Activated T-helper 1 cell treated with anti-CD3 and anti-CD28 coated beads, Interleukin-2, amount 50 U/mL, for 16 hours (primary cell): Measurements from ENCODE around the gene ZNF236.
A peak's percentile ranks its signal among the peaks of the same experiment; 100 is the strongest.

Experiments used
- DNase-seq, 2 donors: peaks; one replicate each; pipeline ENCODE4 v3.0.0-alpha.2; 2020; ENCODE audit warnings: low read depth in 1 of 2, low spot score in 1 of 2

Gene ZNF236

DNA sequence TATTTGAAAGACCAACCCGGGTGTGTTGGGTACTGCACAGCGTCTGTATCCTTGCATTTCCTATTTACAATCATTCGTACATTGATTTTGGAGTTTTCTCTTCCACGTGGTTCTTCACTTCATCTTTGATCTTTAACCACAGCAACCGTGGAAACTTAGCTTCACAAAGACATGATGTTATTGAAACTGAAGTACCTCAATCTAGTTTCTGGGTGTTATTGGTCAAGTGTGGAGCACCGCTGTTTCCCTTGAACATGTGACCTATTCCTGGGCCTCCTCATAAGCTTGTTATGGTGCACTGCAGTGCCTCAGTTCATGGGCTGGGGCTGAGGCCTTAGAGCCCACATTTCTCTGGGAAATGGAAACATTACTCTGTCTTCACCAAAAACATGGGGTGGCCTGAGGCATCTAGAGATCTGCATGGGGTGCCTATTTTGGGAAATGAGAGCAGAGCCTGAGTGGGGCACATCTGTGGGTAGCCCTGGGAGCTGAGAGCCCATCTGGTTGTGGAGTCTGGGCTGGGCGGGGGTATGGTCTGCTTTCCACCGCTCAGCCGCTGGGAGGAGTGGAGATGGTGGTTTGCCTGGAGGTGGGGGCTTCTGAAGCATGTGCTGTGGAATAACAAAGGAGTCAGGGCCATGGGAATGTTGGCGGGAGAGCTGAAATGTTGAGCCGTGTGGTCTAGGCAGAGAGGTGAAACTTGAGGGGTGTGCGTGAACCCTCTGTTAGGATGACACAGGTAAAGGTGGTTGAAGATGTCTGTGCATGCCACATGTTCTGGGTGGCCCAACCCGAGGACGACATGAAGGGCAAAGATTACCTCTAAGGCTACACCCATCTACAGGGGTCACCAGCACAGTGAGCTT is 37.4 kb downstream of the ZNF236 start:
- DNase-seq = no peak

DNA sequence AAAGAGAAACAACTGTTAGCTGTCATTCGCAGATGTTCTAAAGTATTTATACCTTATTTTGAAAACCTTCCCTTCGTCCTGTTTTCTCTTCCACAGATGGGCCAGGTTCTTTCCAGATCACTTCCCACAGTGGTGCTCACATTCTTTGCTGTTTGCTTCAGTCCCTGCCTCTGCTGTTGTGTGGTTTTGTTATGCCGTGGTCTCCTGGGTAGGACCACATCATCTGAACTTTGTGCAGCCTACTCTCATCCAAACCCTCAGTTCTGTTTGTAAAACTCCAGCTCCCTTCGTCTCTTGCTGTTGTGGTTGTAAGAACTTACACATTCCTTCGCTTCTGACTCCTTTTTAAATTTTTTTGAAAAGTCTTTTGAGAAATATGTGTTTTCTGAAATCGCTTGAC is 38.1 kb downstream of the ZNF236 start:
- no peak for DNase-seq

DNA sequence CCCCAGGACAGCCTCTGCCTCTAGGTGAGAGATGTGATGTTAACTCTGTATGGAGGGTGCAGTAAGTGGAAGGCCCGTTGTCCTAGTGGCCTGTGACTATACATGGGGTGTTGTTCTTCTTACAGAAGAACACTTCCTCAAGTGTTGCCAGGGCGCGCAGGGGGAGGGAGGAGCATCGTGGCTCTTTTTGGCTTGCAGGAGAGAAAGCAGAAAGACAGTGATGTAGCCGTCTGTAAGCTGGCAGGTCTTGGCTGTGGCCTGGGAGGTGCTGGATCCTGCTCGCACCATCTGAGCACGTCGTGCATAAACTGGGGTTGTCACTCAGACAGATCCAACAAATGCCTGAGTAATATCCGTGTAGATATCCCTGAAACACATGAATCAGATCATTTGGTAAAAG is 44.3 kb downstream of the ZNF236 start:
- no peak for DNase-seq

DNA sequence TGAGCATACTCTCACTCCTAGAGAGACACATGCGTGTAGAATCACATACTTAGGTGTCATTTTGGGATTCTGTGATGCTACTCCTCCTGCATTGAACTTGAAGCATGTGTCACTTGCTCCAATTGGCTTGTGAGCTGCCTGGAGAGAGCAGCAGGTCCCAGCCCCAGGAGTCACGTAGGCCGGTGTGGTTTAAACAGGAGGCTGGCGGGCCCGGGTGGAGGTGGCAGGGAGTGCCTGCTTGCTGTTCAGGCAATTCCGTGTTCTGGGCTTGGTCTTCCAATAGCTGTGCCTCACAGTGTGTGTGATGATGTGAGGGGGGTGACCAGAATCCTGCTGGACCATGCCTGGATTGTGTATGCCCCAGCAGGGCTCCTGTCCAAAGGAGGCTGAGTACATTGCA is 51.0 kb downstream of the ZNF236 start:
- DNase-seq = no peak

DNA sequence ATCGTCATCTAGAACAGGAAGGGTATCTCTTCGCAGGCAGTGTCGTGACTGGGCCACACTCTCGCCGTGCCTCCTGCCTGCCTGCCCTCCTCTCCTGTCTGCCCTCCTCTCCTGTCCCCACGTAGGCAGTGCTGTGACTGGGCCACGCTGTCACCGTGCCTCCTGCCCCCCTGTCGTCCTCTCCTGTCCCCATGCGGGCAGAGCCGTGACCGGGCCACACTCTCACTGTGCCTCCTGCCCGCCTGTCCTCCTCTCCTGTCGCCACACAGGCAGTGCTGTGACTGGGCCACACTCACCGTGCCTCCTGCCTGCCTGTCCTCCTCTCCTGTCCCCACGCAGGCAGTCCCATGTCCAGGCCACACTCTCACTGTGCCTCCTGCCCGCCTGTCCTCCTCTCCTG is 51.4 kb downstream of the ZNF236 start:
- no peak for DNase-seq

DNA sequence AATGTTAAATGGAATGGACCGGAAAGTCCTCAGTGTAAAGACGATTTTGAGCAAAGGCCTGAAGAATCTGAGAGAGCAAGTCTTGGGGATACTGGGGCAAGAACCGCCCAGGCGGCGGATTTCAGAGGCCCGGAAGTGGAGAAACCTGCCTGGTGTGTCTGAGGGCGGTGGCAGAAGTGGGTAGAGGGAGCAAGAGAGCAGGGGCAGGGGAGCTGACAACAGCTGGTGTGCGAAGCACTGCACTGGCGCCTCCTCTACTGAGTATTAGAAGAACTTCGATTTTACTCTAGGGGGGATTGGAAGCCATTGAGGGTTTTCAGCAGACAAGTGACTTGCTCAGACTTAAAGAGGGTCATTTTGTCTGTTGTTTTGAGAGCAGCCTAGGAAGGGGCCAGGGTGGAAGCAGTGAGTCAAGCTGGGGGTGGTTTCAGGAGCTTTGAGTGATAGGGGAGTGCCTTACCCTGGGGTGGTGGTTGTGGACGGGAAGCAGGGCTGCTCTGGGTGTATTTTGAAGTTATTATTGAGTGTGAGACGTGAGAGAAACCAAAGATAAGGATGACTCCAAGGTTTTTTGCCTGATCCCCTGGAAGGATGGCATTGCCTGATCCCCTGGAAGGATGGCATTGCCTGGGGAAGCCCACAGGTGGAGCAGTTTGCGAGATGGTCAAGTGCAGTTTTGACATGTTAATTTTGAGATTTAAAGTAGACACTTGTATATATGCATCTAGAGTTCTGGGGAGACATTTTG is 52.5 kb downstream of the ZNF236 start:
- DNase-seq = no peak

DNA sequence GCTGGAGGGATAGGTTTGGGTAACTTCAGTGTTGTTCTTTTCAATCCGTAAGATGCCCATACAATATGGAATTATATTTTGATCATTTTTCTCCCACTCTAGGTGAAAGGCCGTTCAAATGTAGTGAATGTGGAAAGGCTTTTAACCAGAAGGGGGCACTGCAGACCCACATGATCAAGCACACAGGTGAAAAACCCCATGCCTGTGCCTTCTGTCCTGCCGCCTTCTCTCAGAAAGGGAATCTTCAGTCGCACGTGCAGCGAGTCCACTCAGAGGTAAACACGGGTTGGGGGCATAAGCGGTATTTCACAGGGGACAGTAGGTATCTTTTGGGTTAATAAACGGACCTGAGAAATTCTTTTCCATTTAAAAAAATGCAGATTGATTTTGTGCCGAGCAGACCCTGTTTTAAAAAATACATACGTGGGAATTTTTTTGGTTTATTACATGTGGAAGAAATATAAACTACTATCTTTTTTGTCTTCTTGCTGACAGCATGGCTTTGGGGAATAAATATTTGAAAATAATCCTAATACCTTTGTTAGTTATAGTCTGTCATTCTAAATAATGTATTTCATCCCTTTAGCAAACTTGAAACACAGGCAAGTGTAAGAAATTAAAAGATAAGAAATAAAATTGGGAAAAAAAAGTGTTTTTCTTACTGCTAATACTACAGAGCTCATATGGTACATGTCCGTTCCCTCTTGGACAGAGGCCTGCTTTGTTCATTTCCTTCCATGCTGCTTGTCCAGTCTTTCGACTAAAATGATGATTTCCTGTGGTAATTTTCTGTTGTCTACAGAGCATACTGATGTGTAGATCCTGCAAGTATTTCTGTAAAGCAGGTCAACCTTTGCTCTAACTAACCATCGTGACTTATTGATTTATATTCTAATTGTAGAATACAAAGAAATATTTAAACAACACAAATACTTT is 53.3 kb downstream of the ZNF236 start:
- peak in 1 of 2 donors; percentile 9 for DNase-seq

DNA sequence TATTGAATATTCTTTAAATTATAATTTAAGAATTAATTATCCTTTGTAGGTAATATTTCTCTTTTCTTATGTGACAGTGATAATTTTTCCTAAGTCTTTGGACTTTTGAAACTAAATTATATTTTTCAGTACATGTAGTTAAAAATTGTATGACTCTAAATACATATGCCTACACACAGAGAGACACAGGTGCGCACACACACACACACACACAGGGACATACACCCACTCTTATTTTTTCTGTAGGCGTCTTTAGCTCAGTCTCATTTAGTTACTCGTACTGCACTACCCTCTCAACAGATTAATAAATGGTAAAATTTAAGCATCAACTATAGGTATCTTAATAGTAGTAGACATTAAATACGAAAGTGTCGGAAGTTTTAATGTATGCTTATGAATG is 56.1 kb downstream of the ZNF236 start:
- no peak for DNase-seq

DNA sequence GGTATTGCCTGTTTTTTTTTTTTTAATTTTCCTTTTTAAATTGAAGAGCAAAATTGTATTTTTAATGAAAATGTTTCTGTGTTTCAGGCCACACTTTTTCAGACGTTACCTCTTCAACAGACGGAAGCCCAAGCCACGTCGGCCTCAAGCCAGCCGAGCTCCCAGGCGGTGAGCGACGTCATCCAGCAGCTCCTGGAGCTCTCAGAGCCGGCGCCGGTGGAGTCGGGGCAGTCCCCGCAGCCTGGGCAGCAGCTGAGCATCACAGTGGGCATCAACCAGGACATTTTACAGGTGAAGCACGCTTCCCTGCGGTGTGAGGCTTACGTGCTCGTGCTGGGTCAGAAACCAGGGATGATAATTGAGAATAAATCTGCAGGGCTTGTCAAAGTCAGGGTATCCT is 57.7 kb downstream of the ZNF236 start:
- DNase-seq = no peak

DNA sequence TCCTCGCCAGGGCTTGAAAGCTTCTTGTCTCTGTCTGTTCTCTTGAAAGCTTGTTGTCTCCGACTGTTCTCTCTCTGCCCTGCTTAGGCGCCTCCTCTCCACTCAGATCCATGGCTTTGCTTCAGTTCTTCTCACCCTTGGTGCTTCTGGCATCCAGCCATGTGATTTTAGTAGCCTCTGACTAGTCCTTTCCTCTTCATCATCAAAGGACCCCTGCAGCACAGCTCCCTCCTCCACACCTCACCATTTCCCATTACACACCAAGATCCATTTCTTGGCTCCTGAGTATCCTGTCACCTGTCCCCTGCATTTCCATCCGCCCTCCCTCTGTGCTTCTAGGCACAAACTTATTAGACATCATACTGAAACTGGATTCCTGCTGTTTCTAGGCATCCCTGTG is 59.4 kb downstream of the ZNF236 start:
- no peak for DNase-seq

DNA sequence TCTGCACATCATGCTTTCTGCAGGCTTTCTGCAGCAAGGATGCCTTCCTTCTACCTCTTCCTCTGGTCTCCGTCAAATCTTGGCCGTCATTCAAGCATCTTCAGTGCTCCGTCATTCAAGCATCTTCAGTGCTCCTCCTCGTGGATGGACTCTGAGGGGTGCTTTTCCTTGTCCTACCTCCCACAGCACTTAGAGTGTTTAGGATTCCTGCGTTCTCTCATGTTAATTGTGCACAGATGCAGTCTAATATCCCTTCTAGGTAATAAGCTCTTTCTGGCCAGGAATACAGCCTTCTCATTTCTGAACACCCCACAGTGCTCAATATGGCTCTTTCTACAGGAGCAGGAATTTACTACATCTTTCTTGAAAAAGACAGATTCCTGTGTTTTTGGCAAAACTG is 59.8 kb downstream of the ZNF236 start:
- DNase-seq = no peak

DNA sequence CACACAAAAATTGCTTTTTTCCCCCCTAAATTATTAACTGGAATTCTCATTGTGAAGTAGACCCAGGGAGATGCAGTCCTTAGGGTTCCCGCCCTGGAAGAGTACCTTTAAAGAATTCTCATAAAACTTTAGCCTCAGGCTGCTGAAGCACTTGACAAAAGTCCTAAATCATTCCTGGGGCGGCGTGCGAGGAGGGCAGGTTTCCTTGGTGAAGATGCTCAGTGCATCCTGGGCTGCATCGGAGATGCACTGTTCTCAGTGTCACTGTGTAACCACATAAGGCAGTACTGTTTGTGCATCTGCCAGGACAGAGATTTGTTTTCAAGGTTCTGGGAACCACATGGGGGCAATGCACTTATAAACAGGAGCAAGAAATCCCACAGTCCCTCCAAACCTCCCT is 62.6 kb downstream of the ZNF236 start:
- DNase-seq = no peak

DNA sequence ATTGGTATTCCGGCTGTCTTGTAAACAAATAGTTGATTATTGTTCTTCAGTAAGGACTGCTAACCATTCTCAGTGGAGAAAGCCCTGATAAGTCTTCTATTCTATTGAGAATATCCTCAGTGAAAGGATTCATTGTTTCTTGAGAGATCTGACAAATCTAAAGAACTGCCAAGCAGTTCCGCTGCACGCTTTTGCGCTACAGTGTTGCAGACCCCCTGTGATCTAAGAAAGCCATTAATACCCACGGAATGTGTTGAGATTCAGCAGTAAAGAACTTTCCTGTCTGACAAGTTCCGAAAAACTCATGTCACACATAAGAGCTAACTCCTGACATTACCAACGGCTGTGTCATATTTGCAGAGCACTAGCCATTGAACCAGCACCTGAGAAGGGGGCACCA is 63.8 kb downstream of the ZNF236 start:
- DNase-seq = no peak

DNA sequence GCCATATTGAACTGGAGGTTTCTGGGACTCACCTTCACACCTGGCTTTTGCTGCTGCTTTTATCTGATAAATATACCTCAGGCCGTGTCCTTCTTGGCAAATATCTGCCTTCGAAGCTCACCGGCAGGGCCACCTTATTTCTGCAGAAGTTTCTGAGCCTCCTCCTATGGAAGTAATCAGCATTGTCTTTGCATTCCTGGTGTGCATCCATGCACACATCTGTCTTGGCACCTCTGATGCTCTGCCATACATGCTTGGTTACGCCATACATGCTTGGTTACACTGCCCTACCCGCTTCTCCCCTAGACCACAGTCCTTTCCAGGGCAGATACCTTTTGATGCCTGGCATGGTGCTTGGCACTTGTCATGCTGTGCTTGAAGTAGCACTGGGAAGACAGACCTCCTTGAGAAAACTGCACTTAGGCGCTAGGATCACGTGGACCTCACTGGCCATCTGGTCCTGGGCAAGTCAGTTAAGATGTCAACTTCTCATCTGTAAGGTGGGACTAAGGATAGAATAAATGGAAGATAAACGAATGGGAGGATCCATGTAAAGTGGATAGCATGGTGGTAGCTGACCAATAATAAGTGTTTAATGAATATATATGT is 66.8 kb downstream of the ZNF236 start:
- no peak for DNase-seq

DNA sequence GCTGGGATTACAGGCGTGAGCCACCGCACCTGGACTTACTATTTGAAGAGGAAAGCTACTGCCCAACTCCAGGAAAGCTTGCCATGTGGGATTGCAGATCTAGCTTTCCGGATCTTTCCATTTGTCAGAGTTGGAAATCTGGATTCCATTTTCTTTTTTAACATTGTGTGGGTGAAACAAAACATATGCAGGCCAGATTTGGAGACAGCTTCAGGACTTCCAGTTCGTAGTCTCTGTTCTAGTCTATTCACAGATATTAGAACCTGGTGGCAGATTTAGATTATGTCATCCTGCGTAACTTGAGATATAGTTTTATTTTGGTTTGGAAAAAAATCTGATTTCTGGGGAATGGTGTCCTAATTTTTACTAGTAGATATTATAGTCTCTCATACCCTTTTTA is 70.5 kb downstream of the ZNF236 start:
- DNase-seq = no peak

DNA sequence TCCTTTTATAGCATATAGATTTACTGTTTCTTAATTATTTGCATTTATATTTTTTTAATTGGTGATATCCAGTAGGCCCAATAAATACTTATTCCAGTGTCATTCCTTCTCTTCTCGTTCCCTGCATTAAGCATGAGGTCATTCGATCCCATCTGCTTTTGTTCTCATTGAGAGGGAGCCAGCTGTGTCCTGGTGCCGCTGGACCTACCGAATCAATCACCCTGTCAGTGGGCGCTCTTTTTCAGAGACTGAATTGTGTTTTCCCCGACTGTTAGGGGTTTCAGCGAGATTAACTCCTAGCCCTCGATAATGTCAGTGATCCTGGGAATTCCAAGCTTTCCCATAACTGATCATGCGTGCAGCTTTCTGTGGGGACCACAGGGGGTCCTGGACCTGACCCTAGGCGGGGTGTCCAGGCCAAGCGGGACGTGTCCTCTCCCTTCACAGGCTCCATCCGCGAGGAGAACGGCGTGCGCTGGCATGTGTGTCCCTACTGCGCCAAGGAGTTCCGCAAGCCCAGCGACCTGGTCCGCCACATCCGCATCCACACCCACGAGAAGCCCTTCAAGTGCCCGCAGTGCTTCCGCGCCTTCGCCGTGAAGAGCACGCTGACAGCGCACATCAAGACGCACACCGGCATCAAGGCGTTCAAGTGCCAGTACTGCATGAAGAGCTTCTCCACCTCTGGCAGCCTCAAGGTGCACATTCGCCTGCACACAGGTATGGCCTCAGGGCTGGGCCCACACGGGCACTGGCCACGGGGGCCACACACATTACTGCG is 72.4 kb downstream of the ZNF236 start:
- no peak for DNase-seq

DNA sequence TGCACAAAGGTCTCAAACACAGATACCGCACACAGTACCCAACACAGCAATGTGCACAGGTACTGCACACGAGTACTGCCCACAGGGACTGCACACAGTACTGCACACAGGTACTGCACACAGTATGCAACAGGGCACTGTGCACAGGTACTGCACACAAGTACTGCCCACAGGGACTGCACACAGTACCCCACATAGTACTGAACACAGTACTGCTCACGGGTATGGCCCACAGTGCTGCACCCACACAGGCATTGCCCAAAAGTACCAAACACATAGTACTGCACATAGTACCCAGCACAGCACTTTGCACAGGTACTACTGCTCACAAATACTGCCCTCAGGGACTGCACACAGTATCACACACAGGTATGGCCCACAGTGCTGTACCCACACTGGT is 73.1 kb downstream of the ZNF236 start:
- no peak for DNase-seq

DNA sequence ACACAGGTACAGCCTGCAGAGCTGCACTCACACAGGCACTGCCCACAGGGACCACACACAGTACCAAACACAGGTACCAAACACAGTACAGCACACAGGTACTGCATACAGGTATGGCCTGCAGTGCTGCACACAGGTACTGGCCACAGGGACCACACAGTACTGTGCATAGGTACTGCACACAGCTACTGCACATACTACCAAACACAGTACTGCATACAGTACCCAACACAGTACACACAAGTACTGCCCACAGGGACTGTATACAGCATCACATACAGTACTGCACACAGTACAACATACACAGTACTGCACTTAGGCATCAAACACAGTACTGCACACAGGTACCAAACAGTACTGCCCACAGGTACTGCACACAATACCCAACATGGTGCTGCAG is 74.3 kb downstream of the ZNF236 start:
- DNase-seq = no peak

DNA sequence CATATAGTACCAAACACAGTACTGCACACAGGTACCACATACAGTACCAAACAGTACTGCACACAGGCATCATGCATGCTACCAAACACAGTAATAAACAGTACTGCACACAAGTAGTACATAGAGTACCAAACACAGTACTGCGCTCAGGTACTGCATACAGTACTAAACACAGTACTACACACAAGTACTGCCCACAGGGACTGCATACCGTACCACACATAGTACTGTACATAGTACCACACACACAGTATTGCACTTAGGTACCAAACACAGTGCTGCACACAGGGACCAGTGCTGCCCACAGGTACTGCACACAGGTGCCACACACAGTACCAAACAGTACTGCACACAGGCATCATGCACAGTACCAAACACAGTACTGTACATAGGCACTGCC is 74.9 kb downstream of the ZNF236 start:
- DNase-seq = no peak

DNA sequence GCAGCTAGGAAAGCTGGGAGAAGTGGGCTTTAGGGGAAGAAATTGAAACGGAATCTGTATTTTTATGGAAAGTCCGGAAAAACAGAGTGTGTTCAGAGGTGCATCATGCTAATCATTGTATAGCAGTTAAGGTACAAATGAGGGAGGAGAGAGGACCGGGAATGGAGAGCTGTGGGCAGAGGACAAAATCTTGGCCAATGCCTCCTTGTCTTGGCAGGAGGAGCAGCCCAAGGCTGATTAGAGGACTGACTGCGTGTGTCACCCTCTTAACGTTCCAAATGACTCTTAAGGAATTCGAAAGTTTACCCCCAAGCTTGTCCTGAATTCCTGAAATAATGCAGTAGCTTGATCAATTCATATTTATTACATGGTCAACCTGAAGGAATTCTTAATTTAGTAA is 81.0 kb downstream of the ZNF236 start:
- DNase-seq = no peak
